Stimulated activated CD8-positive, alpha-beta memory T cell treated with anti-CD3 and anti-CD28 coated beads, Interleukin-12 subunit alpha, Interleukin-12 subunit beta, amount 100 ng/mL, for 4 hours (primary cell): ENCODE results near the gene PCNX4.

ENCODE experiments used
- DNase-seq: peaks from one replicate; pipeline ENCODE4 v3.0.0-alpha.2; 2020; ENCODE audit warnings: low read depth

Gene PCNX4

GRCh38 chr14:60174352-60175254 is 82.9 kb downstream of the PCNX4 start:
- no peak for DNase-seq

- no peak for DNase-seq
Observed at GRCh38 chr14:60175255-60175902, 83.7 kb downstream of the PCNX4 start.

- no peak for DNase-seq
Observed at GRCh38 chr14:60178164-60178563, 86.4 kb downstream of the PCNX4 start.

DNA sequence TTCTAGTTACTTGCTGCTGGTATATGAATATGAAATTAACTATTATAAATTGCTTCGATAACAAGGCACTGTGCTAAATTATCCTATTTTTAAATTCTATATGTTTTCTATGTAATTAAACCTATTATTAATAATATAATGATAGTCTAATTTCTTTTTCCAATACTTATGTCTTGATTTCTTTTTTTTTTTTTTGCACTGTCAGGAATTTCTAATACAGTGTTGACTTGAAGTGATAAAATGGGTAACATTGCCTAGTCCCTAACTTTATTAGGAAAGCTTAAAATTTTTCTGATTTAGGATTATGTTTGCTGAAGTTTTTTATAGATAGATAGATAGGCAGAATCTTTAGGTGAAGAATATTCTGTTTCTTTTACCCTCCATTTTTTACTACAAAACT is 87.1 kb downstream of the PCNX4 start:
- DNase-seq, result no peak

DNA sequence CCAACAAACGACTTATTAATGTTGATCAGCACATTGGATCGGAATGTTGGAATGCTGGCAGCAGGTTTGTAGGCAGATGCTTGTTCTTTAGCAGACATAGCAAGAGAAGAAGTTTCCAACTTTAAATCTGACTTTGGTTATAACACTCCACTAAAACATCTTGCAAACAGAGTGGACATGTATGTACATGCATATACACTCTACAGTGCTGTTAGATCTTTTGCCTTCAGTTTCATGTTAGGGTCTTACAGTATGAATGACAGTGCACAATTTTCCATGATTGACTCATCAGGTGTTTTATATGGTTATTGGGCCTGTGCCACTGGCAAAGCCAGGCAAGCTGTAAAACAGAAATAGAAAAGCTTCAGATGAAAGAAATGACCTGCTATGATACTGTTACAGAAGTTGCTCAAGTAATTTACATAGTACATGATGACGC is 87.7 kb downstream of the PCNX4 start:
- DNase-seq, result no peak

DNA sequence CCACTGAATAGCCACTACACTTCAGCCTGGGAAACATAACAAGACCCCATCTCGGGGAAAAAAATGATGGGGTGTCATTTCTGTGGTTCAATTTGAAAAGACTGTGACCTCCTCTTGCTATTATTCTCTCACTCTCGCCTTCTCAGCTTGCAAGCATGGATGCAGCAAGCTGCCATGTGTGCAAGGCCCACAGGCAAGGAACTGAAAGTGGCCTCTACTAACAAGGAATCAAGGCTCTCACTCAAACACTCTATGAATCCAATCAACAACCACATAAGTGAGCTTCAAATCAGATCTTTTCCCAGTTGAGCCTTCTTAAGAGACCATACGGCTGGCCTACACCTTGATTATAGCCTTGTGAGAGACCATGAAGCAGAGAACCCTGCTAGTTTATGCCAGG is 91.4 kb downstream of the PCNX4 start:
- no peak for DNase-seq

DNA sequence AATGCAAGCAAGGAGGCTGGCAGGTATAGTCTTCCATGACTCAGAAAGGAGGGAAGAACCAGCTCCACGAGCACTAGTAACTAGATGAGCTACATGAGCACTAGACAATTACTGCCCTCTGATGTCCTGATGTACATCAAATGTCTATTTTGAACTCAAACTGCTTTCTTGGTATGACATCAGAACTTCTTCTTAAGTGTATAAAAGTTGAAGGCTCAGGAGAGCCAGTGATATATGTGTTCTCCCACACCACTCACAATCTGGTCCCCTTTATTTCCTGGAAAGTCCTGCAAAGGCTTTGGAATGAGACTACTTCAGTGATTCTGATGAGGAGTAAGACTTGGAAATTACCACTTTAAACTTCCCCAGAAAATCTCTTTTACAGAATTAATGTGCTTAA is 92.0 kb downstream of the PCNX4 start:
- no peak for DNase-seq

GRCh38 chr14:60184146-60184904 is 92.6 kb downstream of the PCNX4 start:
- DNase-seq, result no peak

DNA sequence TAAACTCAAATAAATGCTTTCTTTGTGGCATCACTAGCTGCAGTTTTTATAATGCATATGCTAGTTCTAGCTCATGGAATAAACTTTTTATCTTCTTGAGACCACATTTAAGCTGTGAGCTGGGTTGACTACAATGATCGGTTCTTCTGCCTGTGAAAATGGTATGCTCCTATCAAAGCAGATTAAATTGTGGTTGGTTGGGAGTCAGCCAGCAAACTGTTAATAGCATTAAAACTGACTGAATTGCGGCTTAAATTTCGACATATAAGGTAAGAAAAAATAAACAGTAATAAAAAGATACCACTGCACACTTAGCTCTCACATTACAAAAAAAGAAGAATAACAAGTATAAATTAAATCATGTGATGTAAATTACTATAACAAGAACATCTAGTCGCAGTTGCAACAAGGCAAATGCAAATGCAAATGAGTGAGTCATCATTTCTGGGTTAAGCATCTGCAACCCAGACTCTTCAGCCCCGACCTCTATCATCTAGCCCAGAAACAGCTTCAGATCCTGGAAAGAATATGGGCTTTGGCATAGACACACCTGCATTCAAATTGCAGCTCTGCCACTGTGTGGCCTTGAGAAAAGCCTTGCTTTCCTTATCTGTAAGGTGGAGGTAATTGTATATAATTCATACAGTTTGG is 93.3 kb downstream of the PCNX4 start:
- no peak for DNase-seq

DNA sequence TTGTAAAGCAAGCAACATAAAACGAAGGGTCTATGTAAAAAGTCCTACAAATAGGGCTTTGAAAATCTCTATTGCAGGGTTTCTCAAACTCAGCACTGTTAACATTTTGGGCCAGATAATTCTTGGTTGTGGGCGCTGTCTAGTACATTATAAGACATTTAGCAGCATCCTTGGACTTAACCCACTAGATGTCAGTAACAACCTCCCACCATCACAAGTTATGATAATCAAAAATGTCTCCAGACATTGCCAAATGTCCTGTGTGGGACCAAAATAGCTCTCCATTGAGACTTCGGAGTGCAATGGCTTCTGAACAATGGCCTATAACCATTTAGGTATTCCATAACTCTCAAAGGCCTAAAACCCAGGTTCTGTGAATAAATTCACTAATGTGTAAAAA is 96.4 kb downstream of the PCNX4 start:
- DNase-seq, result no peak

- no peak for DNase-seq
Observed at GRCh38 chr14:60188696-60189095, 97.0 kb downstream of the PCNX4 start.

- no peak for DNase-seq
Observed at GRCh38 chr14:60189923-60190840, 98.5 kb downstream of the PCNX4 start.

- no peak for DNase-seq
Observed at GRCh38 chr14:60195179-60195810, 103.6 kb downstream of the PCNX4 start.

- no peak for DNase-seq
Observed at GRCh38 chr14:60196291-60196690, 104.6 kb downstream of the PCNX4 start.

DNA sequence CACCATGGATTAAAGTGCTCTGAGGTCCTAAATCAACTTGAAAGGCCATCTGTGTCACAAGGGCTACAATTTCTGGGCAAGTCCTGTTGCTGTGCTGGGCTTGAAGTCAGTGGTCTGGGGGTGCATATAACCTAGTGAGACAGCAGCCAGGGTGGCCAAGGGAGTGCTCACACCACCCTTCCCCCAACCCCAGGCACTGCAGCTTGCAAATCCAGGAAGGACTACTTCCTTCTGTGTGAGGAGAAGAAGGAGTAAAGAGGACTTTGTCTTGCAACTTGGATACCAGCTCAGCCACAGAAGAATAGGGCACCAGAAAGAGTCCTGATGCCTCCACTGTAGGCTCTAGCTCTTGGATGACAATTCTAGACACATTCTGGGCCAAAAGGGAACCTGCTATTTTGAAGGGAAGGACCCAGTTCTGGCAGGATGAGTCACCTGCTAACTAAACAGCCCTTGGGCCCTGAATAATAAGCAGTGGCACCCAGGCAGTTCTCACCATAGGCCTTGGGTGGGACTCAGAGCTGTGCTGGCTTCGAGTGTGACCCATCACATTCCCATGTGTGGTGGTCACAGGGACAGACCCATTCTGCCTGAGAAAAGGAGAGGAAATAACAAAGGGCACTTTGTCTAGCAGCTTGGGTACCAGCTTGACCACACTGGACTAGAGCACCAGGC is 106.0 kb downstream of the PCNX4 start:
- DNase-seq, result no peak

- DNase-seq, result no peak
Observed at GRCh38 chr14:60199321-60199720, 107.6 kb downstream of the PCNX4 start.

- no peak for DNase-seq
Observed at GRCh38 chr14:60204104-60204842, 112.5 kb downstream of the PCNX4 start.

DNA sequence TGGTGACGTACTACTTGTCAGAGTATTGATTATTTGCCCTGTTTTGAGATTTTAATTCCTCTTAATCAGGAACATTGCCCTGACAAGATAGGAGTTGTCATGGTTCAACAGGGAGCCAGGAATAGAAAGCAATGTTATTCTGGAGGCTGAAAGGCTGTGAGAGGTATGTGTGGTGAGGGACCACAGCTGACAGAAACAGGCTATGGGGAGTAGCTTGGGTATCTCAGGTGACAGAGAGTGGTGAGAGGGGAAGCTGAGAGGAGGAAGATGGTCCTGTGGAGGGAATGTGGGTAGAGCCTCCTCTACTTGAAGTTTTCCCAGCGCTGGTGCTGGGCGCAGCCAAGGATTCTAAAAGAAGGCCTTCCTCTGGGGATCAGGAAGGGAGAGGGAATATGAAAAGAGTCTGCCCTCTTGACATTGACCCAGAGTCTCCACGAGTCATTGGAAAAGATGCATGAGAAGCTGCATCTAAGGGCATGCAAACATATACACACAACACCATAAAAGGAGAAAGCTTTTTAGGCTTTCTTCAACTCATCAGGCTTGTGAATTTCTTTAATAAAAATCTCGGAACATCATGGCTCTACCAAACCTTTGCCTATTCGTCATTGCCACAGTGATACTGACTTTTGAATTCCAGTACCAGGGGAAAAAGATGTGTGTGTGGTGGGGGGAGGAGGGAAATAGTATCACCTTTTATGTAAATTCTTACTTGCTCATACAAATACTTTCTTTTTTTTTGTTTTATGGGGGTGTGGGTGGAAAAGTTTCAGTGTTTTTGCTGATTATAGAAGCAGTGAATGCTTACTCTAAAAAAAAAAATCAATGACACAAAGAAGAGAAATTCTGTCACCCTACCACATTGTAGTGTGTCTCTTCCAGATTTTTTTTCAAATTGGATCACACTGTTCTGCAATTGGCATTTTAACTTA is 113.4 kb downstream of the PCNX4 start:
- no peak for DNase-seq
